Muscle layer of duodenum (tissue), 2 donors: ENCODE measurements around the gene ZNF316.
A peak's percentile ranks its signal among the peaks of the same experiment; 100 is the strongest.

Source experiments
- H3K27ac ChIP-seq: one replicate; pipeline ENCODE4 v1.7.0; 2013; ENCODE audit warnings: mild to moderate bottlenecking, low read length
- H3K27me3 ChIP-seq: one replicate; pipeline ENCODE4 v1.7.0; 2013; ENCODE audit warnings: low read depth, mild to moderate bottlenecking, control low read depth, low read length
- H3K36me3 ChIP-seq, 2 donors: one replicate each; pipeline ENCODE4 v1.7.0; 2013; ENCODE audit warnings: low read length in 2 of 2, control low read depth in 1 of 2, mild to moderate bottlenecking in 1 of 2; ENCODE audit not compliant: insufficient read depth in 2 of 2, control insufficient read depth in 1 of 2
- H3K4me1 ChIP-seq, 2 donors: one replicate each; pipeline ENCODE4 v1.7.0; 2013; ENCODE audit warnings: low read length in 2 of 2, mild to moderate bottlenecking in 2 of 2, control low read depth in 1 of 2, moderate library complexity in 1 of 2; ENCODE audit not compliant: insufficient read depth in 2 of 2, control insufficient read depth in 1 of 2
- H3K4me3 ChIP-seq, 2 donors: one replicate each; pipeline ENCODE4 v1.7.0; 2013; ENCODE audit warnings: low read length in 2 of 2, low read depth in 1 of 2, mild to moderate bottlenecking in 1 of 2
- H3K9me3 ChIP-seq, 2 donors: one replicate each; pipeline ENCODE4 v1.7.0; 2013; ENCODE audit warnings: low read length in 2 of 2, control low read depth in 1 of 2, mild to moderate bottlenecking in 1 of 2; ENCODE audit not compliant: control insufficient read depth in 1 of 2
- donor health status: healthy.

The ZNF316 gene

DNA sequence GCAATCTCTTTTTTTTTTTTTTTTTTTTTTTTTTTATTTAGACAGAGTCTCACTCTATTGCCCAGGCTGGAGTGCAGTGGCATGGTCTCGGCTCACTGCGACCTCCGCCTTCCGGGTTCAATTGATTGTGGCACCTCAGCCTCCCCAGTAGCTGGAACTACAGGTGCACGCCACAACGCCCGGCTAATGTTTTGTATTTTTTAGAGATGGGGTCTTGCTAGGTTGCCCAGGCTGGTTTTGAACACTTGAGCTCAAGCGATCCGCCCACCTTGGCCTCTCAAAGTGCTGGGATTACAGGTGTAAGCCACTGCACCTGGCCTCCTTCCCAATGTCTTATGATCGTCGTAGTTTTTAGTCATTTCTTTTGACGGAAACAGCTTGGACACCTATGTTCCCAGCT, 28.3 kb upstream of the ZNF316 start:
- Histone ChIP-seq H3K36me3 (peaks cover 8 to 42% of the 10 kb centered on the region in 2 donors), H3K9me3 (no peaks in the 10 kb centered on the region), H3K4me3 (no peak overlapping the region), H3K27ac (no peak overlapping the region), H3K4me1 (no peaks in the 10 kb centered on the region), H3K27me3 (no peaks in the 10 kb centered on the region)

DNA sequence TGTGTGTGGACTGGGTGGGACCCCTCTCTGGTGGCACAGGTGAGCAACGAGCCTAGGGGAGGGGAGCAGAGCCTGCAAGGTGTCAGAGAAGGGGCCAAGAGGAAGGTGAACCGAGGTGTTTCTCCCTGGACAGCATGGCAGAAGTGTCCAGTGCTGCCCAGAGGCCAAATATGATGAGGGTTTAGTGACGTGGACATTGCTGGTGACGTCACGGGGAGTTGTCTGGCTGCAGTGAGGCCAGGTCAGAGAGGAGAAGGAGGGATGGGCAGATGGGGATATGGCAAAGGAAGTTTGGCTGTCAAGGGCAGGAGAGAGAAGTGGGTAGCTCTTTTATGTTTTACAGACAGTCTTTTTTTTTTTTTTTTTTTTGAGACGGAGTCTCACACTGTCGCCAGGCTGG, 24.3 kb upstream of the ZNF316 start:
- Histone ChIP-seq H3K27ac (no peak overlapping the region), H3K4me1 (peaks cover 0 to 18% of the 10 kb centered on the region in 2 donors), H3K27me3 (no peaks in the 10 kb centered on the region), H3K36me3 (peaks cover 0 to 14% of the 10 kb centered on the region in 2 donors), H3K4me3 (no peak overlapping the region), H3K9me3 (no peaks in the 10 kb centered on the region)

DNA sequence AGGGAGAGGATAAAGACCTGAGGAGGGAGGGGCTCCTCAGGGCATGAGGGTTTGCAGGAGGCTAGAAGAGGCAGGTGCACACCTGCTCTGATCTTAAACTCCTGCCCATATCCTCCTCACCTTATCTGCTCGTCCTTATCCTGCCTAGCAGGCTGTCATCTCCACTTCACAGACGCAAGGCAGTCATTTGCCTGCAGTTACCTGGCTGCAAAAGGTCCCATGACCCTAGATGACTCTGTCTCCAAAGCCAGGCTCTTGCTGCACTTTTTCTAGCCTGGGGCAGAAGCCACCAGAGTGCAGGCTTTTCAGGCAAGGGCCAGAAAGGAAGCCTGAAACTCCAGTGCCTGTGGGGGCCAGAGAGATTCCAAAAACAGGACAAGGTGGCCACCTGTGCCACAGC, 23.4 kb upstream of the ZNF316 start:
- Histone ChIP-seq H3K27ac (no peak overlapping the region), H3K4me1 (peaks cover 0 to 18% of the 10 kb centered on the region in 2 donors), H3K36me3 (peaks cover 0 to 6% of the 10 kb centered on the region in 2 donors)

DNA sequence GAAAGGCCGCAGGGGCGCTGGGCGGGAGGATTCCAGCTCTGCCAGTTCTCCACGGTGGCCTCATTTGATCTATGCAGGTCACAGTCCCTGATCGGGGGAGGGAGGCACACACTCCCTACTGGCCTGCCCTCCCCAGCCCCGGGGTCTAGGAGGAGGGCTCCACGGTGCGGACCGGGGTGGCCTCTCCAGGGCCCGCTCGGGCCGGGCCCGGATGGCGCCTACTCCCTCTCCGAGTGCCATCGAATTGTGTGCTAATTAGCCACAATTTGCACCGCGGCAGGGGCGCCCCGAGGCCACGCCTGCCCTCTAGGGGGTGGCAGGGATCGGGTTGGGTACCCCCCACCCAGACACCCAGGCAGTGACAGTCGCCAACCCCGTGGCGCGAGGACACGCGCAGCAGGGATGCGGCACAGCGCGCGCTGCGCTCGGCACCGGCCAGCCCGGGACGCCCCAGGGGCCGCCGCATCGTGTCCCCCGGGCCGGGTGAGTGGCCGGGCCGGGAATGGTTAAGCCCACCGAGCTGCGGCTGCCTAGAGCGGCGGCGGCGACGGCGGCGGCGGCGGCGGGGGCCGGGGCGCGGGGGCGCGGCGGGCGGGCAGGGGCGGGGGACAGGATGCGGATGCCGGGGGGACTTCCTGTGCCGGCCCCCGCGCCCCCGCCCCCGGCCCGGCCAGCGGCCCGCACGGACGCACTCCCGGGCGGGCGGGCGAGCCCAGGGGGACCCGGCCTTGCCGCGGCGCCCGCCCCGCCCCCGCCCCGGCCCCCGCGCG, 22.0 kb upstream of the ZNF316 start, which contains the start of gene ZNF853:
ZNF853 (plus strand) TSS at position 658 of the 770 bp plus-strand sequence. CDS start 565 bp downstream, outside the sequence.
- peaks cover 0 to 18% of the 10 kb centered on the region in 2 donors for H3K4me1 ChIP-seq
- peaks cover 0 to 7% of the 10 kb centered on the region in 2 donors for H3K36me3 ChIP-seq
- no peak within 1 kb of the TSS for H3K27ac ChIP-seq
- H3K4me3 ChIP-seq: peak within 1 kb of the TSS; percentile 44 to 87
- no peaks in the 10 kb centered on the region for H3K9me3 ChIP-seq
- no peaks in the 10 kb centered on the region for H3K27me3 ChIP-seq

More for the DNA sequence above, 23.4 kb upstream of the ZNF316 start:
- Histone ChIP-seq H3K4me3 (no peak overlapping the region), H3K27me3 (no peaks in the 10 kb centered on the region), H3K9me3 (no peaks in the 10 kb centered on the region)

- Histone ChIP-seq H3K9me3 (no peaks in the 10 kb centered on the region), H3K4me3 (peak overlapping the region; percentile 21 to 87), H3K4me1 (peaks cover 0 to 18% of the 10 kb centered on the region in 2 donors), H3K27me3 (no peaks in the 10 kb centered on the region), H3K36me3 (peaks cover 0 to 12% of the 10 kb centered on the region in 2 donors), H3K27ac (no peak overlapping the region)
Observed at GRCh38 chr7:6615723-6616555, 21.2 kb upstream of the ZNF316 start.

DNA sequence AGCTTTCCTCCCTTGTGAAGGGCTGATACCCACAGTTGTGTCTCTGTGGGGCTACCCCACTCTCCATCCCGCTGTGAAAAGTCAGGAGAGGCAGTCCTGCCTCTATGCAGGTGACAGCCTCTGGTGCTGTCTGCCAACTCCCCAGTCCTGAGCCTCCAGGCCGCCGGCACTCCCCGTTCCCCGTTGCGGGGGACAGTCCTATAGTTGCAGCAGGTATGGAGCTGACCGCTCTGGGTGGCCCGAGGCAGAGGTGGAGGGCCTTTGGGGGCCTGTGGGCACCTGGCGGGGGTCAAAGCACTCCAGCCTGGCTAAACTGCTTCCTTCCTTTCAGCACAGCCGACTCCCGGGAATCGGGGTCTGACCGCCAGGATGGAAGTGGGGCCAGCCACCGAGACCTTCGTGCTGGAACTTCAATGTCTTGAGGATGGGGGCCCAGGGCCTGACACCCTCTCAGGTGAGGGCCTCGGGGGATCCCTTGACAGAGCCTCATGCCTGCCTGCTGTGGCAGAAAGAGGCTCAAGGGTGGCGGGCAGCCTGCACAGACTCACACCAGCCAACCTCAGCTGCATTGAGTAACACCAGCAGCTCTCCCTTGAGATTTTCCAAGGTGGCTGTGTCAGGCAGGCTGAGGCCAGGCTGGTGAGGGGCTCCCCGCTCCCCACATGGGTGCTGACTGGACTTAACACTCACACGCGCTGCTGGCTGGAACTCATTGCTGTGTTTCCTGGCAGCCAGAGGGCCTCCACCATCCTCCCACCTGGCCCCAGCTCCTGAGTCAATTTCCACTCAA, 20.1 kb upstream of the ZNF316 start:
- peaks cover 8 to 22% of the 10 kb centered on the region in 2 donors for H3K36me3 ChIP-seq
- H3K4me1 ChIP-seq: peaks cover 0 to 18% of the 10 kb centered on the region in 2 donors
- no peaks in the 10 kb centered on the region for H3K27me3 ChIP-seq
- H3K27ac ChIP-seq: no peak overlapping the region
- no peak overlapping the region for H3K4me3 ChIP-seq
- H3K9me3 ChIP-seq: no peaks in the 10 kb centered on the region

DNA sequence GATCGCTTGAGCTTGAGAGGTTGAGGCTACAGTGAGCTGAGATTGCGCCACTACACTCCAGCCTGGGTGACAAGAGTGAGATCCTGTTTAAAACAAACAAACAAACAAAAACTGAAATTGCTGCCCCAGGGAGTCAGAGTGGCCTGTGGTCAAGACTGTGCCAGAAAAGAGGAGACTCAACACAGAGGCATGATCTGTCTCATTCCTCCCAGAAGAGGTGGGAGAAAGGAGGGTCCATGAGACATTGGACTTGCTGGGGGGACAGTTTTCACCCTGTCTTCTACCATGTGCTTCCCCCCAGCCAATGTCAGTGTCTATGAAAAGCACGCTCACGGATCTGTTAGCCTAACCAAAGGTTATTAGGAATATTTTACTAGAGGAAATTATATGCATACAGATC, 18.5 kb upstream of the ZNF316 start:
- Histone ChIP-seq H3K4me1 (peaks cover 0 to 18% of the 10 kb centered on the region in 2 donors), H3K27ac (no peak overlapping the region), H3K9me3 (no peaks in the 10 kb centered on the region), H3K4me3 (no peak overlapping the region), H3K27me3 (no peaks in the 10 kb centered on the region), H3K36me3 (peaks cover 8 to 34% of the 10 kb centered on the region in 2 donors)

DNA sequence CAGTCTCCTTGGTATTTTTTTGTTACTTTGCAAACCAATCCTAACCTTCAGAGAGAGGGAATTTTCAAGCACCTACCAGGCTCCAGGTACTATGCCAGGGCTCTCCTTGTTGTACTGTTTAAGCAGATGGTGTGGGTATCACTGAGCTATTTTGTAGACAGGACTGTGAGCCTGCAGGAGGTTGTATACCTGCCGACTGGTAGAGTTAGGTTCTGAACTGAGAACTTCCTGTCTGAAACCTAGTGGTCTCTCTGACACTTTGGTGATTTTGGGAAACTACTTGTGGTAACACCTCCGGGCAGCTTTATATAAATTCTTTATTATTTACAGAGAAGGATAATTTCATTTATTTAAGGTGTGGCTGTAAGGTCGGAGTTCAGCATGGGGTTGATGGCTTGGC, 17.2 kb upstream of the ZNF316 start:
- Histone ChIP-seq H3K36me3 (peaks cover 8 to 41% of the 10 kb centered on the region in 2 donors), H3K9me3 (no peaks in the 10 kb centered on the region), H3K27me3 (no peaks in the 10 kb centered on the region), H3K4me3 (no peak overlapping the region), H3K4me1 (peaks cover 0 to 15% of the 10 kb centered on the region in 2 donors), H3K27ac (no peak overlapping the region)

DNA sequence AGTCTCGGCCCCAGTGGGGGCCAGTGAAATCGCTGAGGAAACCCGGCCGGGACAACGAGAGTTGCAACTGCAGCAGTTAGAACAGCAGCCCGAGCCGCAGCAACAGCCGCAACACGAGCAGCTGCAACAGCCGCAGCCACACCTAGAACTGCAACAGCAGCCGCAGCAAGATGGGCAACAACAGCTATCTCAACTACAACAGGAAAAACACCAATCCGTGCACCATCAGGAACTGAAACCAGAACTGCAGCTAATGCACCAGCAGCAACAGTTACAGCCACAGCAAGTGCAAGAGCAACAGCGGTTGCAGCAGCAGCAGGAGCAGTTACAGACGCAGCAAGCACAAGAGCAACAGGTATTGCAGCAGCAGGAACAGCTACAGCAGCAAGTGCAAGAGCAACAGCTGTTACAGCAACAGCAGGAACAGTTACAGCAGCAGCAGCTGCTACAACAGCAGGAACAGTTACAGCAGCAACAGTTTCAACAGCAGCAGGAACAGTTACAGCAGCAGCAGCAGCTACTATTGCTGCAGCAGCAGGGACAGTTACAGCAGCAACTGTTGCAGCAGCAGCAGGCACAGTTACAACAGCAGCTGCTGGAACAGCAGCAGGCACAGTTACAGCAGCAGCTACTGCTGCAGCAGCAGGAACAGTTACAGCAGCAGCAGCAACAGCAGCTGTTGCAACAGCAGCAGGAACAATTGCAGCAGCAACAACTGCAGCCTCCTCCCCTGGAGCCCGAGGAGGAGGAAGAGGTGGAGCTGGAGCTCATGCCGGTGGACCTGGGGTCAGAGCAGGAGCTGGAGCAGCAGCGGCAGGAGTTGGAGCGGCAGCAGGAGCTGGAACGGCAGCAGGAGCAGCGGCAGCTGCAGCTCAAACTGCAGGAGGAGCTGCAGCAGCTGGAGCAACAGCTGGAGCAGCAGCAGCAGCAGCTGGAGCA, 15.7 kb upstream of the ZNF316 start:
- no peaks in the 10 kb centered on the region for H3K9me3 ChIP-seq
- no peak overlapping the region for H3K27ac ChIP-seq
- no peak overlapping the region for H3K4me3 ChIP-seq
- H3K36me3 ChIP-seq: peaks cover 8 to 41% of the 10 kb centered on the region in 2 donors
- H3K27me3 ChIP-seq: no peaks in the 10 kb centered on the region
- H3K4me1 ChIP-seq: peaks cover 0 to 6% of the 10 kb centered on the region in 2 donors

DNA sequence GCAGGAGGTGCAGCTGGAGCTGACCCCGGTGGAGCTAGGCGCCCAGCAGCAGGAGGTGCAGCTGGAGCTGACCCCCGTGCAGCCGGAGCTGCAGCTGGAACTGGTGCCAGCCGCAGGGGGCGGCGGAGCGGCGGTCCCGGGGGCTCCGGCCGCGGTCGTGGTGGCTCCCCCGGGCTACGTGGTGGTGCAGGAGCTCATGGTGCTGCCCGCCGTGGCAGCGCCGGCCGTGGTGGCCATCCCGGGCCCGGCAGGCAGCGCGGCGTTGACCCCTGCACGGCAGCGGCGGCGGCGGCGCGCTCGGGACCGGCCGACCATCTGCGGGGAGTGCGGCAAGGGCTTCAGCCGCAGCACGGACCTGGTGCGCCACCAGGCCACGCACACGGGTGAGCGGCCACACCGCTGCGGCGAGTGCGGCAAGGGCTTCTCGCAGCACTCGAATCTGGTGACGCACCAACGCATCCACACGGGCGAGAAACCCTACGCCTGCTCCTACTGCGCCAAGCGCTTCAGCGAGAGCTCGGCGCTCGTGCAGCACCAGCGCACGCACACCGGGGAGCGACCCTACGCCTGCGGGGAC, 14.9 kb upstream of the ZNF316 start:
- no peak overlapping the region for H3K4me3 ChIP-seq
- H3K27me3 ChIP-seq: no peaks in the 10 kb centered on the region
- peaks cover 0 to 2% of the 10 kb centered on the region in 2 donors for H3K4me1 ChIP-seq
- peaks cover 8 to 40% of the 10 kb centered on the region in 2 donors for H3K36me3 ChIP-seq
- H3K27ac ChIP-seq: no peak overlapping the region
- H3K9me3 ChIP-seq: no peaks in the 10 kb centered on the region
